WTC11 (cell line): ENCODE results near the gene GLIPR2. TPM values are rescaled to one million over a fixed set of nuclear protein-coding genes. Genes with fewer than 3 reads are reported as not detected.
A peak's percentile ranks its signal among the peaks of the same experiment; 100 is the strongest.

ENCODE experiments used
- ESRRA ChIP-seq: sonication (generic); formaldehyde crosslinking; IDR thresholded peaks from 2 replicates; pipeline ENCODE4 v1.8.1; 2022; ENCODE audit warnings: mild to moderate bottlenecking, missing genetic modification reagents, borderline replicate concordance
- ETV6 ChIP-seq: sonication (generic); formaldehyde crosslinking; IDR thresholded peaks from 2 replicates; pipeline ENCODE4 v1.8.1; 2022; ENCODE audit warnings: mild to moderate bottlenecking, missing genetic modification reagents
- HMGA2 ChIP-seq: fragments of 250-450 bp; sonication (Bioruptor Pico); IDR thresholded peaks from 2 replicates; pipeline ENCODE4 v1.4.0; 2021; ENCODE audit warnings: mild to moderate bottlenecking, moderate library complexity
- JAZF1 ChIP-seq: fragments of 250-450 bp; sonication (Bioruptor Pico); IDR thresholded peaks from 2 replicates; pipeline ENCODE4 v1.9.0; 2021; ENCODE audit warnings: moderate library complexity, mild to moderate bottlenecking, inconsistent platforms
- KAT7 ChIP-seq: sonication (generic); formaldehyde crosslinking; IDR thresholded peaks from 2 replicates; pipeline ENCODE4 v1.8.1; 2023; ENCODE audit warnings: missing genetic modification reagents, mild to moderate bottlenecking, borderline replicate concordance
- MYBL2 ChIP-seq: sonication (generic); formaldehyde crosslinking; IDR thresholded peaks from 2 replicates; pipeline ENCODE4 v1.8.1; 2023; ENCODE audit warnings: mild to moderate bottlenecking, moderate library complexity, missing genetic modification reagents
- NR2C2 ChIP-seq: sonication (generic); formaldehyde crosslinking; IDR thresholded peaks from 2 replicates; pipeline ENCODE4 v1.8.0; 2022; ENCODE audit warnings: mild to moderate bottlenecking, missing genetic modification reagents
- NR3C1 ChIP-seq: sonication (generic); formaldehyde crosslinking; conservative IDR thresholded peaks from 2 replicates; pipeline ENCODE4 v1.8.1; 2023; ENCODE audit warnings: low read depth, mild to moderate bottlenecking, missing genetic modification reagents
- SP1 ChIP-seq: sonication (generic); formaldehyde crosslinking; conservative IDR thresholded peaks from 2 replicates; pipeline ENCODE4 v1.8.1; 2022; ENCODE audit warnings: missing genetic modification reagents
- ZNF416 ChIP-seq: fragments of 250-450 bp; sonication (Bioruptor Pico); IDR thresholded peaks from 2 replicates; pipeline ENCODE4 v1.9.0; 2021; ENCODE audit warnings: mild to moderate bottlenecking, inconsistent platforms
- ZNF671 ChIP-seq: fragments of 250-450 bp; sonication (Bioruptor Pico); IDR thresholded peaks from 2 replicates; pipeline ENCODE4 v1.8.0; 2021; ENCODE audit warnings: mild to moderate bottlenecking
- total RNA-seq: library from RNA; stranded (reverse); gene quantifications from 3 replicates; pipeline ENCODE4 v1.2.3, GENCODE V29; 2021
- TF ChIP-seq, protein P1 (sequence below): sonication (generic); formaldehyde crosslinking; IDR thresholded peaks from 2 replicates; pipeline ENCODE4 v1.8.0; 2022; ENCODE audit warnings: mild to moderate bottlenecking, missing genetic modification reagents
- TF ChIP-seq, protein P2 (sequence below): sonication (generic); formaldehyde crosslinking; IDR thresholded peaks from 2 replicates; pipeline ENCODE4 v1.8.1; 2022; ENCODE audit warnings: mild to moderate bottlenecking, moderate library complexity, missing genetic modification reagents
- TF ChIP-seq, protein P3 (sequence below): sonication (generic); formaldehyde crosslinking; IDR thresholded peaks from 2 replicates; pipeline ENCODE4 v1.8.0; 2023; ENCODE audit warnings: mild to moderate bottlenecking, missing genetic modification reagents
- TF ChIP-seq, protein P4 (sequence below): sonication (generic); formaldehyde crosslinking; IDR thresholded peaks from 2 replicates; pipeline ENCODE4 v1.8.1; 2022; ENCODE audit warnings: low read depth, mild to moderate bottlenecking, moderate library complexity, missing genetic modification reagents, borderline replicate concordance
- TF ChIP-seq, protein P5 (sequence below): sonication (generic); formaldehyde crosslinking; IDR thresholded peaks from 2 replicates; pipeline ENCODE4 v1.8.1; 2022; ENCODE audit warnings: missing genetic modification reagents, borderline replicate concordance
- TF ChIP-seq, protein P6 (sequence below): sonication (generic); formaldehyde crosslinking; IDR thresholded peaks from 2 replicates; pipeline ENCODE4 v1.8.1; 2023; ENCODE audit warnings: mild to moderate bottlenecking, missing genetic modification reagents, moderate library complexity
- TF ChIP-seq, protein P7 (sequence below): sonication (generic); formaldehyde crosslinking; IDR thresholded peaks from 2 replicates; pipeline ENCODE4 v1.8.1; 2023; ENCODE audit warnings: mild to moderate bottlenecking, missing genetic modification reagents
- TF ChIP-seq, protein P8 (sequence below): sonication (generic); formaldehyde crosslinking; IDR thresholded peaks from 2 replicates; pipeline ENCODE4 v1.8.0; 2022; ENCODE audit warnings: mild to moderate bottlenecking, missing genetic modification reagents
- TF ChIP-seq, protein P9 (sequence below): fragments of 250-450 bp; sonication (Bioruptor Pico); IDR thresholded peaks from 2 replicates; pipeline ENCODE4 v2.1.2; 2022; ENCODE audit warnings: mild to moderate bottlenecking, moderate library complexity
- TF ChIP-seq, protein P10 (sequence below): sonication (generic); formaldehyde crosslinking; IDR thresholded peaks from 2 replicates; pipeline ENCODE4 v1.8.1; 2022; ENCODE audit warnings: mild to moderate bottlenecking, missing genetic modification reagents, moderate library complexity, borderline replicate concordance

Gene GLIPR2
- total RNA-seq, 1 experiment from 2014 or later, result 3.7 TPM

DNA sequence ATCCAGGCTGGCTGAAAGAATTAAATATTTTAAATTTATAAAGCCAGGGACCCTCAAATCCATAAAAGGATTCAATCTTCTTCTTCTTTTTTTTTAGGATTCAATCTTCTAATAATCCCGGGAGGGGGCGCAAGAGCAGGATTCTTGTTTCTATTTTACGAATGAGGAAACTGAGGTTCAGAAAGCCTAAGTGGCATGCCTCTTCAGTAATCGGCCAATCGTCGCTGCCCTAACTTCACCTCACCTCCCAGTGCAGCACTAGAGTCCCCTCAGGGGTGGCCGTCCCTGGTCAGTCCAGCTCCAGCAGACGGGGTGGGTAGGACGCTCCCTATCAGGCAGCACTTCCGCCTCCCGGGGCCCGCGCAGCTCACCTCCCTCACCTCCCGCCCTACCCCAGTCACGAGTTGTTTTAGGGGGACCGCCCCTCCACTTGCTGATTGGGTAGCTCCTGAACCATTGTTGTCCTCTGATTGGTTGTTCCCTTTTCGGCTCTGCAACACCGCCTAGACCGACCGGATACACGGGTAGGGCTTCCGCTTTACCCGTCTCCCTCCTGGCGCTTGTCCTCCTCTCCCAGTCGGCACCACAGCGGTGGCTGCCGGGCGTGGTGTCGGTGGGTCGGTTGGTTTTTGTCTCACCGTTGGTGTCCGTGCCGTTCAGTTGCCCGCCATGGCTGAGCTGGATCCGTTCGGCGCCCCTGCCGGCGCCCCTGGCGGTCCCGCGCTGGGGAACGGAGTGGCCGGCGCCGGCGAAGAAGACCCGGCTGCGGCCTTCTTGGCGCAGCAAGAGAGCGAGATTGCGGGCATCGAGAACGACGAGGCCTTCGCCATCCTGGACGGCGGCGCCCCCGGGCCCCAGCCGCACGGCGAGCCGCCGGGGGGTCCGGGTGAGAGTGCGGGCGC lies 54.1 kb downstream of the GLIPR2 start, which contains the start of gene CLTA (continued):
- TF ChIP-seq MYBL2 (CRISPR knock-in tag) (peak; percentile 66; the same call in 1 of the 2 replicates), ZNF416 (CRISPR knock-in tag) (peak; percentile 36; the same call in 1 of the 2 replicates), NR2C2 (CRISPR knock-in tag) (no peak), HMGA2 (CRISPR knock-in tag) (no peak), ESRRA (CRISPR knock-in tag) (0 out of 2 replicates have a peak, but pooled peaks have one; percentile 47), JAZF1 (no peak), NR3C1 (CRISPR knock-in tag) (peak; percentile 70; the same call in 1 of the 2 replicates), KAT7 (CRISPR knock-in tag) (0 out of 2 replicates have a peak, but pooled peaks have one; percentile 57), SP1 (0 out of 2 replicates have a peak, but pooled peaks have one; percentile 69), ZNF671 (CRISPR knock-in tag) (no peak), ETV6 (CRISPR knock-in tag) (peak; percentile 34; the same call in 1 of the 2 replicates)
- TF ChIP-seq, protein P1, sequence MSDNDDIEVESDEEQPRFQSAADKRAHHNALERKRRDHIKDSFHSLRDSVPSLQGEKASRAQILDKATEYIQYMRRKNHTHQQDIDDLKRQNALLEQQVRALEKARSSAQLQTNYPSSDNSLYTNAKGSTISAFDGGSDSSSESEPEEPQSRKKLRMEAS (CRISPR knock-in tag), result peak; percentile 73
- TF ChIP-seq, protein P2, sequence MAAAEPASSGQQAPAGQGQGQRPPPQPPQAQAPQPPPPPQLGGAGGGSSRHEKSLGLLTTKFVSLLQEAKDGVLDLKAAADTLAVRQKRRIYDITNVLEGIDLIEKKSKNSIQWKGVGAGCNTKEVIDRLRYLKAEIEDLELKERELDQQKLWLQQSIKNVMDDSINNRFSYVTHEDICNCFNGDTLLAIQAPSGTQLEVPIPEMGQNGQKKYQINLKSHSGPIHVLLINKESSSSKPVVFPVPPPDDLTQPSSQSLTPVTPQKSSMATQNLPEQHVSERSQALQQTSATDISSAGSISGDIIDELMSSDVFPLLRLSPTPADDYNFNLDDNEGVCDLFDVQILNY (CRISPR knock-in tag), result peak; percentile 68
- TF ChIP-seq, protein P3, sequence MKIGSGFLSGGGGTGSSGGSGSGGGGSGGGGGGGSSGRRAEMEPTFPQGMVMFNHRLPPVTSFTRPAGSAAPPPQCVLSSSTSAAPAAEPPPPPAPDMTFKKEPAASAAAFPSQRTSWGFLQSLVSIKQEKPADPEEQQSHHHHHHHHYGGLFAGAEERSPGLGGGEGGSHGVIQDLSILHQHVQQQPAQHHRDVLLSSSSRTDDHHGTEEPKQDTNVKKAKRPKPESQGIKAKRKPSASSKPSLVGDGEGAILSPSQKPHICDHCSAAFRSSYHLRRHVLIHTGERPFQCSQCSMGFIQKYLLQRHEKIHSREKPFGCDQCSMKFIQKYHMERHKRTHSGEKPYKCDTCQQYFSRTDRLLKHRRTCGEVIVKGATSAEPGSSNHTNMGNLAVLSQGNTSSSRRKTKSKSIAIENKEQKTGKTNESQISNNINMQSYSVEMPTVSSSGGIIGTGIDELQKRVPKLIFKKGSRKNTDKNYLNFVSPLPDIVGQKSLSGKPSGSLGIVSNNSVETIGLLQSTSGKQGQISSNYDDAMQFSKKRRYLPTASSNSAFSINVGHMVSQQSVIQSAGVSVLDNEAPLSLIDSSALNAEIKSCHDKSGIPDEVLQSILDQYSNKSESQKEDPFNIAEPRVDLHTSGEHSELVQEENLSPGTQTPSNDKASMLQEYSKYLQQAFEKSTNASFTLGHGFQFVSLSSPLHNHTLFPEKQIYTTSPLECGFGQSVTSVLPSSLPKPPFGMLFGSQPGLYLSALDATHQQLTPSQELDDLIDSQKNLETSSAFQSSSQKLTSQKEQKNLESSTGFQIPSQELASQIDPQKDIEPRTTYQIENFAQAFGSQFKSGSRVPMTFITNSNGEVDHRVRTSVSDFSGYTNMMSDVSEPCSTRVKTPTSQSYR (CRISPR knock-in tag), result no peak
- TF ChIP-seq, protein P4, sequence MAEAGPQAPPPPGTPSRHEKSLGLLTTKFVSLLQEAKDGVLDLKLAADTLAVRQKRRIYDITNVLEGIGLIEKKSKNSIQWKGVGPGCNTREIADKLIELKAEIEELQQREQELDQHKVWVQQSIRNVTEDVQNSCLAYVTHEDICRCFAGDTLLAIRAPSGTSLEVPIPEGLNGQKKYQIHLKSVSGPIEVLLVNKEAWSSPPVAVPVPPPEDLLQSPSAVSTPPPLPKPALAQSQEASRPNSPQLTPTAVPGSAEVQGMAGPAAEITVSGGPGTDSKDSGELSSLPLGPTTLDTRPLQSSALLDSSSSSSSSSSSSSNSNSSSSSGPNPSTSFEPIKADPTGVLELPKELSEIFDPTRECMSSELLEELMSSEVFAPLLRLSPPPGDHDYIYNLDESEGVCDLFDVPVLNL (CRISPR knock-in tag), result no peak
- TF ChIP-seq, protein P5, sequence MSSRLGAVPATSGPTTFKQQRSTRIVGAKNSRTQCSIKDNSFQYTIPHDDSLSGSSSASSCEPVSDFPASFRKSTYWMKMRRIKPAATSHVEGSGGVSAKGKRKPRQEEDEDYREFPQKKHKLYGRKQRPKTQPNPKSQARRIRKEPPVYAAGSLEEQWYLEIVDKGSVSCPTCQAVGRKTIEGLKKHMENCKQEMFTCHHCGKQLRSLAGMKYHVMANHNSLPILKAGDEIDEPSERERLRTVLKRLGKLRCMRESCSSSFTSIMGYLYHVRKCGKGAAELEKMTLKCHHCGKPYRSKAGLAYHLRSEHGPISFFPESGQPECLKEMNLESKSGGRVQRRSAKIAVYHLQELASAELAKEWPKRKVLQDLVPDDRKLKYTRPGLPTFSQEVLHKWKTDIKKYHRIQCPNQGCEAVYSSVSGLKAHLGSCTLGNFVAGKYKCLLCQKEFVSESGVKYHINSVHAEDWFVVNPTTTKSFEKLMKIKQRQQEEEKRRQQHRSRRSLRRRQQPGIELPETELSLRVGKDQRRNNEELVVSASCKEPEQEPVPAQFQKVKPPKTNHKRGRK (CRISPR knock-in tag), result no peak
- TF ChIP-seq, protein P6, sequence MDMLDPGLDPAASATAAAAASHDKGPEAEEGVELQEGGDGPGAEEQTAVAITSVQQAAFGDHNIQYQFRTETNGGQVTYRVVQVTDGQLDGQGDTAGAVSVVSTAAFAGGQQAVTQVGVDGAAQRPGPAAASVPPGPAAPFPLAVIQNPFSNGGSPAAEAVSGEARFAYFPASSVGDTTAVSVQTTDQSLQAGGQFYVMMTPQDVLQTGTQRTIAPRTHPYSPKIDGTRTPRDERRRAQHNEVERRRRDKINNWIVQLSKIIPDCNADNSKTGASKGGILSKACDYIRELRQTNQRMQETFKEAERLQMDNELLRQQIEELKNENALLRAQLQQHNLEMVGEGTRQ (CRISPR knock-in tag), result peak; percentile 86
- TF ChIP-seq, protein P7, sequence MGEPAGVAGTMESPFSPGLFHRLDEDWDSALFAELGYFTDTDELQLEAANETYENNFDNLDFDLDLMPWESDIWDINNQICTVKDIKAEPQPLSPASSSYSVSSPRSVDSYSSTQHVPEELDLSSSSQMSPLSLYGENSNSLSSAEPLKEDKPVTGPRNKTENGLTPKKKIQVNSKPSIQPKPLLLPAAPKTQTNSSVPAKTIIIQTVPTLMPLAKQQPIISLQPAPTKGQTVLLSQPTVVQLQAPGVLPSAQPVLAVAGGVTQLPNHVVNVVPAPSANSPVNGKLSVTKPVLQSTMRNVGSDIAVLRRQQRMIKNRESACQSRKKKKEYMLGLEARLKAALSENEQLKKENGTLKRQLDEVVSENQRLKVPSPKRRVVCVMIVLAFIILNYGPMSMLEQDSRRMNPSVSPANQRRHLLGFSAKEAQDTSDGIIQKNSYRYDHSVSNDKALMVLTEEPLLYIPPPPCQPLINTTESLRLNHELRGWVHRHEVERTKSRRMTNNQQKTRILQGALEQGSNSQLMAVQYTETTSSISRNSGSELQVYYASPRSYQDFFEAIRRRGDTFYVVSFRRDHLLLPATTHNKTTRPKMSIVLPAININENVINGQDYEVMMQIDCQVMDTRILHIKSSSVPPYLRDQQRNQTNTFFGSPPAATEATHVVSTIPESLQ, result no peak
- TF ChIP-seq, protein P8, sequence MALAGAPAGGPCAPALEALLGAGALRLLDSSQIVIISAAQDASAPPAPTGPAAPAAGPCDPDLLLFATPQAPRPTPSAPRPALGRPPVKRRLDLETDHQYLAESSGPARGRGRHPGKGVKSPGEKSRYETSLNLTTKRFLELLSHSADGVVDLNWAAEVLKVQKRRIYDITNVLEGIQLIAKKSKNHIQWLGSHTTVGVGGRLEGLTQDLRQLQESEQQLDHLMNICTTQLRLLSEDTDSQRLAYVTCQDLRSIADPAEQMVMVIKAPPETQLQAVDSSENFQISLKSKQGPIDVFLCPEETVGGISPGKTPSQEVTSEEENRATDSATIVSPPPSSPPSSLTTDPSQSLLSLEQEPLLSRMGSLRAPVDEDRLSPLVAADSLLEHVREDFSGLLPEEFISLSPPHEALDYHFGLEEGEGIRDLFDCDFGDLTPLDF (CRISPR knock-in tag), result no peak
- TF ChIP-seq, protein P9, sequence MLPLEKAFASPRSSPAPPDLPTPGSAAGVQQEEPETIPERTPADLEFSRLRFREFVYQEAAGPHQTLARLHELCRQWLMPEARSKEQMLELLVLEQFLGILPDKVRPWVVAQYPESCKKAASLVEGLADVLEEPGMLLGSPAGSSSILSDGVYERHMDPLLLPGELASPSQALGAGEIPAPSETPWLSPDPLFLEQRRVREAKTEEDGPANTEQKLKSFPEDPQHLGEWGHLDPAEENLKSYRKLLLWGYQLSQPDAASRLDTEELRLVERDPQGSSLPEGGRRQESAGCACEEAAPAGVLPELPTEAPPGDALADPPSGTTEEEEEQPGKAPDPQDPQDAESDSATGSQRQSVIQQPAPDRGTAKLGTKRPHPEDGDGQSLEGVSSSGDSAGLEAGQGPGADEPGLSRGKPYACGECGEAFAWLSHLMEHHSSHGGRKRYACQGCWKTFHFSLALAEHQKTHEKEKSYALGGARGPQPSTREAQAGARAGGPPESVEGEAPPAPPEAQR (CRISPR knock-in tag), result no peak
- TF ChIP-seq, protein P10, sequence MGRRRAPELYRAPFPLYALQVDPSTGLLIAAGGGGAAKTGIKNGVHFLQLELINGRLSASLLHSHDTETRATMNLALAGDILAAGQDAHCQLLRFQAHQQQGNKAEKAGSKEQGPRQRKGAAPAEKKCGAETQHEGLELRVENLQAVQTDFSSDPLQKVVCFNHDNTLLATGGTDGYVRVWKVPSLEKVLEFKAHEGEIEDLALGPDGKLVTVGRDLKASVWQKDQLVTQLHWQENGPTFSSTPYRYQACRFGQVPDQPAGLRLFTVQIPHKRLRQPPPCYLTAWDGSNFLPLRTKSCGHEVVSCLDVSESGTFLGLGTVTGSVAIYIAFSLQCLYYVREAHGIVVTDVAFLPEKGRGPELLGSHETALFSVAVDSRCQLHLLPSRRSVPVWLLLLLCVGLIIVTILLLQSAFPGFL (CRISPR knock-in tag), result no peak
